HL-60 (cell line): ENCODE measurements around the gene GFY.

Source experiments
- DNase-seq, 2 experiments: peaks; one replicate each; pipeline ENCODE4 v3.0.0-alpha.2; 2010 to 2020; ENCODE audit warnings: low read depth in 1 of 2, low spot score in 1 of 2
- H3K27ac ChIP-seq: fragments of 250-450 bp; sonication (Bioruptor Pico); replicated peaks from 2 replicates; pipeline ENCODE4 v1.5.1; 2020; ENCODE audit warnings: mild to moderate bottlenecking, moderate library complexity
- H3K27me3 ChIP-seq: fragments of 250-450 bp; sonication (Bioruptor Pico); 2 replicates; pipeline ENCODE4 v1.5.1; 2021; ENCODE audit warnings: mild to moderate bottlenecking, moderate library complexity; ENCODE audit not compliant: insufficient read depth, poor library complexity, severe bottlenecking
- H3K4me3 ChIP-seq: replicated peaks from 2 replicates; pipeline ENCODE4 v1.5.1; 2011; ENCODE audit warnings: mild to moderate bottlenecking, control low read depth, low read length; ENCODE audit not compliant: insufficient read depth
- CTCF ChIP-seq: IDR thresholded peaks from one replicate; pipeline ENCODE4 v1.5.1; 2011; ENCODE audit warnings: low read length, control low read depth, inconsistent platforms; ENCODE audit not compliant: insufficient read depth
- GABPA ChIP-seq: IDR thresholded peaks from 2 replicates; pipeline ENCODE4 v1.6.1; 2012; ENCODE audit warnings: low read depth
- POLR2AphosphoS5 ChIP-seq: IDR thresholded peaks from 2 replicates; pipeline ENCODE4 v1.6.1; 2012; ENCODE audit warnings: low read depth
- SPI1 ChIP-seq: IDR thresholded peaks from 2 replicates; pipeline ENCODE4 v1.6.1; 2012; ENCODE audit warnings: low read depth, mild to moderate bottlenecking, borderline replicate concordance
- TF ChIP-seq, protein P1 (sequence below): IDR thresholded peaks from 2 replicates; pipeline ENCODE4 v1.6.1; 2012; ENCODE audit warnings: low read depth; ENCODE audit not compliant: insufficient replicate concordance

GFY gene

GRCh38 chr19:49468746-49469447 lies 43.7 kb downstream of the GFY start:
- Histone ChIP-seq H3K4me3 (no peak overlapping the region), H3K27me3 (no peaks in the 10 kb centered on the region), H3K27ac (no peak overlapping the region)
- no peak for TF ChIP-seq CTCF
- no peak for TF ChIP-seq GABPA
- TF ChIP-seq SPI1, result peak; percentile 47; the same call in 1 of the 2 replicates
- no peak for TF ChIP-seq POLR2AphosphoS5
- DNase-seq, result peak in 1 of 2 experiments; percentile 52

- Histone ChIP-seq H3K4me3 (no peak overlapping the region), H3K27me3 (no peaks in the 10 kb centered on the region), H3K27ac (no peak overlapping the region)
- peak in 1 of 2 experiments; percentile 54 for DNase-seq
- no peak for TF ChIP-seq POLR2AphosphoS5
- TF ChIP-seq CTCF, result no peak
- TF ChIP-seq GABPA, result no peak
- TF ChIP-seq SPI1, result no peak
- TF ChIP-seq, protein P1, sequence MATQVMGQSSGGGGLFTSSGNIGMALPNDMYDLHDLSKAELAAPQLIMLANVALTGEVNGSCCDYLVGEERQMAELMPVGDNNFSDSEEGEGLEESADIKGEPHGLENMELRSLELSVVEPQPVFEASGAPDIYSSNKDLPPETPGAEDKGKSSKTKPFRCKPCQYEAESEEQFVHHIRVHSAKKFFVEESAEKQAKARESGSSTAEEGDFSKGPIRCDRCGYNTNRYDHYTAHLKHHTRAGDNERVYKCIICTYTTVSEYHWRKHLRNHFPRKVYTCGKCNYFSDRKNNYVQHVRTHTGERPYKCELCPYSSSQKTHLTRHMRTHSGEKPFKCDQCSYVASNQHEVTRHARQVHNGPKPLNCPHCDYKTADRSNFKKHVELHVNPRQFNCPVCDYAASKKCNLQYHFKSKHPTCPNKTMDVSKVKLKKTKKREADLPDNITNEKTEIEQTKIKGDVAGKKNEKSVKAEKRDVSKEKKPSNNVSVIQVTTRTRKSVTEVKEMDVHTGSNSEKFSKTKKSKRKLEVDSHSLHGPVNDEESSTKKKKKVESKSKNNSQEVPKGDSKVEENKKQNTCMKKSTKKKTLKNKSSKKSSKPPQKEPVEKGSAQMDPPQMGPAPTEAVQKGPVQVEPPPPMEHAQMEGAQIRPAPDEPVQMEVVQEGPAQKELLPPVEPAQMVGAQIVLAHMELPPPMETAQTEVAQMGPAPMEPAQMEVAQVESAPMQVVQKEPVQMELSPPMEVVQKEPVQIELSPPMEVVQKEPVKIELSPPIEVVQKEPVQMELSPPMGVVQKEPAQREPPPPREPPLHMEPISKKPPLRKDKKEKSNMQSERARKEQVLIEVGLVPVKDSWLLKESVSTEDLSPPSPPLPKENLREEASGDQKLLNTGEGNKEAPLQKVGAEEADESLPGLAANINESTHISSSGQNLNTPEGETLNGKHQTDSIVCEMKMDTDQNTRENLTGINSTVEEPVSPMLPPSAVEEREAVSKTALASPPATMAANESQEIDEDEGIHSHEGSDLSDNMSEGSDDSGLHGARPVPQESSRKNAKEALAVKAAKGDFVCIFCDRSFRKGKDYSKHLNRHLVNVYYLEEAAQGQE, result no peak
Measured at GRCh38 chr19:49469828-49470614, 44.8 kb downstream of the GFY start.

DNA sequence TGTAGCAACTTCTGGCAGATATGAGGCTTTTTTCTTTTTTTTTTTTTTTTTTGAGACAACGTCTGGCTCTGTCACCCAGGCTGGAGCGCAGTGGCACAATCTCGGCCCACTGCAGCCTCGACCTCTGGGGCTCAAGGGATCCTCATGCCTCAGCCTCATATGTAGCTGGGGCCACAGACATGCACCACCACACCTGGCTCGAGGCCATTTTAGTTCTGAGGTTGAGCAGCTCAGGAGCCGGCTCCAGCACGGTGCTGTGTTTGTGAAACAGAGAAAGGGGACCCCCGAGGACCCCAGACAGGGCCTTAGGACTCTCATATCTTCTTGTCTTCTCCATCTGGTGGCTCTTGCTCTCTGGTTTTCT lies 45.4 kb downstream of the GFY start:
- Histone ChIP-seq H3K27me3 (no peaks in the 10 kb centered on the region), H3K4me3 (no peak overlapping the region), H3K27ac (no peak overlapping the region)
- DNase-seq, result no peak
- TF ChIP-seq SPI1, result no peak
- TF ChIP-seq CTCF, result no peak
- no peak for TF ChIP-seq POLR2AphosphoS5
- TF ChIP-seq, protein P1, result no peak
- no peak for TF ChIP-seq GABPA
